ENCODE measurements around the gene GXYLT2. TPM values are rescaled to one million over a fixed set of nuclear protein-coding genes. Genes with fewer than 3 reads are reported as not detected.

The GXYLT2 gene
- total RNA-seq, 1 donor from 2014 or later: 7.8 TPM

DNA sequence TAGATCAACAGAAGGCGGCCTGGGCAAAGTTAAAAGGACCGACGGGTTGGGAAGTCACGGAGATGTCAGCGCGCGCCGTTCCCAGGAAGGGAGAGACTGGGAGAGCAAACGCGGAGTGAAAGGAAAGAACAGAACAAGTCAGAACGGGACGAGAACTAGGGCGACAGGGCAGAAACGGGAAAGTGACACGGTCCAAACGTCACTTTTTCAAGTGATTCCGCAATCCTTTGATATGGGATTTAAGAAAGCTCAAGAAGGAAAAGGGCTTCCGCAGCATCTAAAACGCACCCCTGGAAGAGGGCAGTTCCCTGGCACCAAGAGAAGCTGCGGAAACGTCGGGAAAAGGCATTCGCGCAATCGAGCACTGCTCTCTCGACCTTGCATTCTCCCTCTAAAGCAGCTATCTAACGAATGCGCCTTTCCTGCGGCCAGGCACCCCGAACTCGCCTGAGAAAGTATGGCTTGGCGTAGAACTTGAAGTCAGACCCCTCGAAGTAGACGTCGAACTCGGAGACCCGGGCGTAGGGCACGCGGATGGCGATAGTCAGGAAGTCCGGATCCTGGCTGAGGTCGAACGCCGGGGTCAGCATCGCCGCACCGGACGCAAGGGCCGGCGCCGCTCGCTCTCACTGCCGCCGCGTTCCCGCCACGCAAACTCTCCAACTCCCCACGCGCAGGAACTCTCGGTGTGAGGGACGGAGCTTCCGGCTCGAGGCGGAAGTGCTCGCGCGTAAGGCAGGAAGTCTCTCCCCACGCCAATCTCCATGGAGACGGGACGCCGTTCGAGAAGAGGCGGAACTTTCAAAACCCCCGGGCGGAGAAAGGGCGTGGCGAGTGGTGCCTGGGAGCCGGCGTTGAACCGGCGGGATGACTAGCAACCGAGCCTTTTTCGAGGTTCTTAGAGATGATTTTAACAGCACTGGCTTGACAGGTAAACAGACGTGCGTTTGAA lies 39.8 kb upstream of the GXYLT2 start, which contains the start of gene SHQ1:
SHQ1 (minus strand) TSS at position 695 of the 952 bp plus-strand sequence; CDS start at position 590, 105 bp downstream.
- peak within 1 kb of the TSS; percentile 94 for H3K4me3 Mint-ChIP-seq (ENCODE audit: unreplicated experiment)
- H3K4me1 Mint-ChIP-seq (ENCODE audit: unreplicated experiment): peaks cover 42% of the 10 kb centered on the region
- H3K27me3 Mint-ChIP-seq (ENCODE audit: unreplicated experiment): peaks cover 7% of the 10 kb centered on the region
- H3K36me3 Mint-ChIP-seq (ENCODE audit: unreplicated experiment): peaks cover 2% of the 10 kb centered on the region
- no peaks in the 10 kb centered on the region for H3K9me3 Mint-ChIP-seq (ENCODE audit: unreplicated experiment)
- peak within 1 kb of the TSS; percentile 53 for H3K27ac Mint-ChIP-seq (ENCODE audit: unreplicated experiment)
- peak; percentile 97 for DNase-seq (ENCODE audit: extremely low spot score, unreplicated experiment)
- TF ChIP-seq CTCF (IDR thresholded peaks at IDR 0.05): no peak

DNA sequence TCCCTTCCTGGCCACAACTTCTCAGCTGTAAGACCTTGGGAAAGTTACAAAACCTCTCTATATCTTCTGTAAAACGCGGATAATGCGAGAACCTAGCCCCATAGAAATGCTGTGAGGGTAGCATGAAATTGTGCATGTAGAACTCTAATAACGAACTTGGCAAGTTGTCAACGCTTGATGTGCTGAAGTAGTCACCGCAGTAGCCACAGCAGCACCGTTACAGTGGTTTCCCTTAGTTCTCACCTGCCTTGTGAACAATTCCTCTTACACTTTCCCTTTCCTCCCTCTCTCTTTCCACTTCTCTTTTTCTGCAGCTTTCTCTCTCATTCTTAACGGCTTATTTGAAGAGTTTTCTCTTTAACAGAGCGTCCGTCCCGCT lies 39.2 kb upstream of the GXYLT2 start:
- TF ChIP-seq CTCF (IDR thresholded peaks at IDR 0.05): no peak
- H3K4me1 Mint-ChIP-seq (ENCODE audit: unreplicated experiment): peaks cover 42% of the 10 kb centered on the region
- H3K4me3 Mint-ChIP-seq (ENCODE audit: unreplicated experiment): peak overlapping the region; percentile 94
- peaks cover 2% of the 10 kb centered on the region for H3K36me3 Mint-ChIP-seq (ENCODE audit: unreplicated experiment)
- peaks cover 7% of the 10 kb centered on the region for H3K27me3 Mint-ChIP-seq (ENCODE audit: unreplicated experiment)
- no peaks in the 10 kb centered on the region for H3K9me3 Mint-ChIP-seq (ENCODE audit: unreplicated experiment)
- H3K27ac Mint-ChIP-seq (ENCODE audit: unreplicated experiment): no peak overlapping the region
- DNase-seq (ENCODE audit: extremely low spot score, unreplicated experiment): no peak

DNA sequence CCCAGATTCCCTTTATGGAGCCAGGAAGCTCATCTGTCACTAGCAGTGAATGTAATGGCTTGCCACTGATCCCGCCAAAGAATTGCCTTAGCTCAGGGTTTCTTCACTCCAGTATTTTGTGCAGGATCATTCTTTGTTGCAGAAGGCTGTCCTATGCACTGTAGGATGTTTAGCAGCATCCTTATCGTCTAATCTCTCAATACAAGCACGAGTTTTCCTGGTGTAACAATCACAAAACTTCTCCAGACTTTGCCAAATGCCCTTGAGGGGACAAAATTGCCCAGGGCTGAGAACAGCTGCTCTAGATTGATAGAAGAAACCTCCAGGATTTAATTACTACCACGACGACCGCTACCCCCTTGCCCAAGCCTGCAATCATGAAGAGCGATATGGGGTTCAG lies 32.8 kb upstream of the GXYLT2 start:
- DNase-seq (ENCODE audit: extremely low spot score, unreplicated experiment): no peak
- Mint-ChIP-seq H3K4me1 (ENCODE audit: unreplicated experiment) (no peaks in the 10 kb centered on the region), H3K9me3 (ENCODE audit: unreplicated experiment) (no peaks in the 10 kb centered on the region), H3K4me3 (ENCODE audit: unreplicated experiment) (no peak overlapping the region), H3K36me3 (ENCODE audit: unreplicated experiment) (no peaks in the 10 kb centered on the region), H3K27ac (ENCODE audit: unreplicated experiment) (no peak overlapping the region), H3K27me3 (ENCODE audit: unreplicated experiment) (peaks cover 27% of the 10 kb centered on the region)
- no peak for TF ChIP-seq CTCF (IDR thresholded peaks at IDR 0.05)

GRCh38 chr3:72860053-72860452 lies 27.8 kb upstream of the GXYLT2 start:
- Mint-ChIP-seq H3K9me3 (ENCODE audit: unreplicated experiment) (no peaks in the 10 kb centered on the region), H3K4me1 (ENCODE audit: unreplicated experiment) (no peaks in the 10 kb centered on the region), H3K27ac (ENCODE audit: unreplicated experiment) (no peak overlapping the region), H3K27me3 (ENCODE audit: unreplicated experiment) (peaks cover 23% of the 10 kb centered on the region), H3K4me3 (ENCODE audit: unreplicated experiment) (no peak overlapping the region), H3K36me3 (ENCODE audit: unreplicated experiment) (no peaks in the 10 kb centered on the region)
- DNase-seq (ENCODE audit: extremely low spot score, unreplicated experiment): no peak
- no peak for TF ChIP-seq CTCF (IDR thresholded peaks at IDR 0.05)

GRCh38 chr3:72860846-72861245 lies 27.0 kb upstream of the GXYLT2 start:
- no peaks in the 10 kb centered on the region for H3K9me3 Mint-ChIP-seq (ENCODE audit: unreplicated experiment)
- no peak for TF ChIP-seq CTCF (IDR thresholded peaks at IDR 0.05)
- H3K27me3 Mint-ChIP-seq (ENCODE audit: unreplicated experiment): peaks cover 19% of the 10 kb centered on the region
- H3K27ac Mint-ChIP-seq (ENCODE audit: unreplicated experiment): no peak overlapping the region
- DNase-seq (ENCODE audit: extremely low spot score, unreplicated experiment): no peak
- H3K36me3 Mint-ChIP-seq (ENCODE audit: unreplicated experiment): no peaks in the 10 kb centered on the region
- no peaks in the 10 kb centered on the region for H3K4me1 Mint-ChIP-seq (ENCODE audit: unreplicated experiment)
- H3K4me3 Mint-ChIP-seq (ENCODE audit: unreplicated experiment): no peak overlapping the region
